GM12878 (cell line): ENCODE data around the gene USP25. TPM values are rescaled to one million over a fixed set of nuclear protein-coding genes. Genes with fewer than 3 reads are reported as not detected.

ENCODE experiments used
- ATAC-seq: fragments of 200-7000 bp; cut with Tn5 transposase; 3 replicates; pipeline ENCODE4 v1.9.1; 2020; ENCODE audit warnings: mild to moderate bottlenecking, moderate library complexity
- BruUV-seq: library from RNA; stranded (reverse); fragments of 400-500 nt; replicated peaks from 2 replicates; lab custom pipeline; 2021; lab: Mats Ljungman, UMichigan
- CTCF ChIA-PET: fragments of 300-600 bp; sonication (Branson Sonifier 250); formaldehyde crosslinking; extraction: SDS; loops from one replicate; lab custom pipeline; 2021; ENCODE audit warnings: inconsistent platforms; lab: Yijun Ruan, JAX
- POLR2A ChIA-PET: fragments of 350-600 bp; formaldehyde crosslinking; extraction: SDS; loops from one replicate; lab custom pipeline; 2021; ENCODE audit warnings: inconsistent platforms; lab: Charles Lee
- RAD21 ChIA-PET: fragments of 300-600 bp; sonication (Branson Sonifier 250); formaldehyde crosslinking; loops from one replicate; lab custom pipeline; 2023; ENCODE audit warnings: antibody characterized with exemption; ENCODE audit not compliant: unreplicated experiment; lab: Charles Lee
- SMC1A ChIA-PET: fragments of 300-600 bp; sonication (Branson Sonifier 250); formaldehyde crosslinking; loops from one replicate; lab custom pipeline; 2023; ENCODE audit not compliant: unreplicated experiment, uncharacterized antibody; lab: Charles Lee
- DNase-seq: peaks from one replicate; pipeline ENCODE4 v3.0.0-alpha.2; 2011; ENCODE audit warnings: low read depth, low spot score
- FAIRE-seq: peaks from 3 replicates; lab custom pipeline; 2011; peaks lifted over from hg19 to GRCh38; lab: Jason Lieb, UNC
- H2AFZ ChIP-seq: 2 replicates; pipeline ENCODE4 v1.6.0; 2011; ENCODE audit warnings: low read depth, low read length, control low read depth; ENCODE audit not compliant: control insufficient read depth
- H3K27ac ChIP-seq: 2 replicates; pipeline ENCODE4 v1.5.1; 2011; ENCODE audit warnings: control low read depth; ENCODE audit not compliant: control insufficient read depth, insufficient read depth
- H3K27me3 ChIP-seq, 2 experiments: replicated peaks in 1 of 2; 2 replicates each; pipeline versions ENCODE4 v1.6.0 to v1.6.1; 2011; ENCODE audit warnings: low read length in 1 of 2; ENCODE audit not compliant: control insufficient read depth in 2 of 2, insufficient read depth in 2 of 2
- H3K36me3 ChIP-seq, 2 experiments: 2 replicates each; pipeline ENCODE4 v1.5.1; 2011; ENCODE audit warnings: low read length in 1 of 2; ENCODE audit not compliant: control insufficient read depth in 2 of 2, insufficient read depth in 2 of 2
- H3K4me1 ChIP-seq: 2 replicates; pipeline ENCODE4 v1.6.1; 2011; ENCODE audit warnings: mild to moderate bottlenecking, low read length, moderate library complexity, mixed read lengths; ENCODE audit not compliant: control insufficient read depth, insufficient read depth
- H3K4me2 ChIP-seq: 2 replicates; pipeline ENCODE4 v1.6.0; 2011; ENCODE audit warnings: control low read depth; ENCODE audit not compliant: control insufficient read depth, insufficient read depth
- H3K4me3 ChIP-seq: fragments of 200-600 bp; sonication (generic); 2 replicates; pipeline ENCODE4 v1.5.1; 2016
- H3K79me2 ChIP-seq: 2 replicates; pipeline ENCODE4 v1.6.0; 2011; ENCODE audit warnings: low read length; ENCODE audit not compliant: control insufficient read depth, insufficient read depth
- H3K9ac ChIP-seq: 2 replicates; pipeline ENCODE4 v1.8.0; 2011; ENCODE audit warnings: low read length, control low read depth, mixed read lengths; ENCODE audit not compliant: control insufficient read depth, insufficient read depth
- H3K9me3 ChIP-seq: replicated peaks from 3 replicates; pipeline ENCODE4 v1.5.1; 2011; ENCODE audit warnings: mild to moderate bottlenecking, low read length; ENCODE audit not compliant: control insufficient read depth, insufficient read depth
- H4K20me1 ChIP-seq: 2 replicates; pipeline ENCODE4 v1.6.0; 2011; ENCODE audit not compliant: control insufficient read depth, insufficient read depth
- BHLHE40 ChIP-seq, 2 experiments: fragments of 450-650 bp in 1 of 2; IDR thresholded peaks; 2 replicates each; pipeline ENCODE4 v1.6.1; 2011 to 2017; ENCODE audit warnings: low read depth in 2 of 2, borderline replicate concordance in 1 of 2, improper control_type of control experiment in 1 of 2, low read length in 1 of 2, mild to moderate bottlenecking in 1 of 2
- BMI1 ChIP-seq: fragments of 450-650 bp; IDR thresholded peaks from 2 replicates; pipeline ENCODE4 v1.6.1; 2016; ENCODE audit warnings: mild to moderate bottlenecking, moderate library complexity, borderline replicate concordance
- CBX5 ChIP-seq: sonication (generic); IDR thresholded peaks from 2 replicates; pipeline ENCODE4 v1.6.1; 2016; ENCODE audit warnings: low read depth, moderate library complexity, mild to moderate bottlenecking, inconsistent platforms
- CEBPZ ChIP-seq: fragments of 150-350 bp; IDR thresholded peaks from 2 replicates; pipeline ENCODE4 v1.6.1; 2016; ENCODE audit warnings: low read depth, low read length
- CUX1 ChIP-seq: IDR thresholded peaks from 2 replicates; pipeline ENCODE4 v1.6.1; 2012; ENCODE audit warnings: improper control_type of control experiment, low read depth, low read length; ENCODE audit not compliant: insufficient replicate concordance
- DPF2 ChIP-seq: fragments of 450-650 bp; IDR thresholded peaks from 2 replicates; pipeline ENCODE4 v1.6.1; 2017; ENCODE audit warnings: mild to moderate bottlenecking
- JUNB ChIP-seq: IDR thresholded peaks from 2 replicates; pipeline ENCODE4 v1.6.1; 2016; ENCODE audit warnings: antibody characterized with exemption, mild to moderate bottlenecking
- PAX8 ChIP-seq: fragments of 450-650 bp; IDR thresholded peaks from 2 replicates; pipeline ENCODE4 v1.6.1; 2017; ENCODE audit warnings: mild to moderate bottlenecking, moderate library complexity
- RAD21 ChIP-seq: IDR thresholded peaks from 2 replicates; pipeline ENCODE4 v1.6.1; 2011; ENCODE audit warnings: mild to moderate bottlenecking, low read depth, low read length, moderate library complexity; ENCODE audit not compliant: insufficient read depth
- RCOR1 ChIP-seq: conservative IDR thresholded peaks from 2 replicates; pipeline ENCODE4 v1.6.1; 2012; ENCODE audit warnings: low read depth, low read length, improper control_type of control experiment
- SIN3A ChIP-seq: IDR thresholded peaks from 2 replicates; pipeline ENCODE4 v1.6.1; 2012; ENCODE audit warnings: low read depth, low read length, improper control_type of control experiment
- SREBF1 ChIP-seq: IDR thresholded peaks from 2 replicates; pipeline ENCODE4 v1.6.1; 2012; ENCODE audit warnings: mild to moderate bottlenecking, low read length
- ZBTB4 ChIP-seq: fragments of 450-650 bp; formaldehyde crosslinking; IDR thresholded peaks from 2 replicates; pipeline ENCODE4 v1.4.0; 2022; ENCODE audit warnings: mild to moderate bottlenecking, moderate library complexity
- ZNF24 ChIP-seq: fragments of 450-650 bp; IDR thresholded peaks from 2 replicates; pipeline ENCODE4 v1.6.1; 2017; ENCODE audit warnings: antibody characterized with exemption, mild to moderate bottlenecking
- WGBS: methylation state at CpG from one replicate; pipeline ENCODE4 v1.1.6; 2016; ENCODE audit warnings: low lambda C conversion rate; ENCODE audit not compliant: insufficient replicate concordance, insufficient coverage; ENCODE audit errors: missing lambda C conversion rate; 5-methylcytosine and 5-hydroxymethylcytosine counted together
- in situ Hi-C: fragments of 300-500 bp; cut with MboI; formaldehyde crosslinking; loops from 9 replicates; pipeline ENCODE4 v1.14.3; 2018; ENCODE audit warnings: mixed read lengths
- intact Hi-C: fragments of 100-400 bp; cut with micrococcal nuclease; formaldehyde crosslinking; loops from one replicate; pipeline ENCODE4 v1.14.2; 2022; ENCODE audit not compliant: unreplicated experiment
- polyA plus RNA-seq, 11 experiments: library from polyadenylated mRNA; depleted of rRNA in 4 of 11; unstranded in 6 of 11; stranded (reverse) in 5 of 11; fragments of >200 nt; fragmentation: Nextera tagmentation in 4 of 11; fragmentation: Illumina TruSeq in 1 of 11; extraction: Ambion mirVana in 4 of 11; extraction: Trizol in 1 of 11; gene quantifications; 1 replicate in 1 of 11; 2 replicates in 10 of 11; pipeline versions ENCODE4 v1.2.1 to v1.2.3, GENCODE V29; 2011 to 2016; ENCODE audit warnings: inconsistent platforms in 2 of 11, missing spikeins in 2 of 11, low read depth in 1 of 11
- total RNA-seq, 4 experiments: library from RNA; depleted of rRNA in 3 of 4; stranded (reverse); fragments of >200 nt in 3 of 4; fragmentation: Illumina TruSeq in 1 of 4; extraction: Trizol in 1 of 4; gene quantifications; 2 replicates each; pipeline versions ENCODE4 v1.2.1 to v1.2.3, GENCODE V29; 2013 to 2021

The USP25 gene
- total and polyA plus RNA-seq, 10 of the 15 experiments (the other 5 are each of a cell fraction or from before 2014, with no cell fraction given): 1.5 to 31.3 (median 23.4) TPM

GRCh38 chr21:15755125-15755524 is 25.3 kb downstream of the USP25 start:
- ChIA-PET CTCF (no interaction called here), SMC1A (interaction anchor here (2.4 kb wide), 1 partner anchor 9 kb away, joined by 8 read pairs; no protein-coding TSS in a partner anchor), RAD21 (no interaction called here), POLR2A (no interaction called here)
- BruUV-seq: no TSS peak
- no peak overlapping the region for H3K4me2 ChIP-seq
- H3K36me3 ChIP-seq: no peaks in the 10 kb centered on the region
- peaks cover 15% of the 10 kb centered on the region for H3K79me2 ChIP-seq
- no peak overlapping the region for H3K27ac ChIP-seq
- in situ Hi-C loops (no loop called here), intact Hi-C loops (no loop called here)
- no peak for FAIRE-seq
- no peaks in the 10 kb centered on the region for H4K20me1 ChIP-seq
- no peak overlapping the region for H2AFZ ChIP-seq
- no peak for DNase-seq
- no peaks in the 10 kb centered on the region for H3K4me1 ChIP-seq
- no peaks in the 10 kb centered on the region for H3K27me3 ChIP-seq
- ATAC-seq: no peak
- no peak overlapping the region for H3K9ac ChIP-seq
- peaks cover 10% of the 10 kb centered on the region for H3K9me3 ChIP-seq
- no peak overlapping the region for H3K4me3 ChIP-seq
- 98% methylated on average over 3 of the region's 3 CpGs for WGBS
- no peak for TF ChIP-seq CUX1
- no peak for TF ChIP-seq BHLHE40 (IDR thresholded peaks at IDR 0.05; ENCODE audit: borderline replicate concordance in 1 of 2, low read depth in 2 of 2, low read length in 1 of 2)
- TF ChIP-seq CEBPZ: no peak
- TF ChIP-seq JUNB: no peak
- no peak for TF ChIP-seq SIN3A
- TF ChIP-seq ZBTB4 (CRISPR knock-in tag): no peak
- TF ChIP-seq DPF2: no peak
- no peak for TF ChIP-seq CBX5
- TF ChIP-seq RCOR1: no peak
- no peak for TF ChIP-seq RAD21
- TF ChIP-seq ZNF24: no peak
- no peak for TF ChIP-seq PAX8
- TF ChIP-seq BMI1: no peak
- TF ChIP-seq SREBF1: no peak
